HG02973 (cell line): ENCODE results near the gene CD300A.
A peak's percentile ranks its signal among the peaks of the same experiment; 100 is the strongest.

ENCODE experiments used
- ATAC-seq: cut with Tn5 transposase; IDR thresholded peaks from one replicate; pipeline ENCODE4 v1.9.1; 2021; ENCODE audit warnings: moderate library complexity; ENCODE audit not compliant: unreplicated experiment

CD300A gene

DNA sequence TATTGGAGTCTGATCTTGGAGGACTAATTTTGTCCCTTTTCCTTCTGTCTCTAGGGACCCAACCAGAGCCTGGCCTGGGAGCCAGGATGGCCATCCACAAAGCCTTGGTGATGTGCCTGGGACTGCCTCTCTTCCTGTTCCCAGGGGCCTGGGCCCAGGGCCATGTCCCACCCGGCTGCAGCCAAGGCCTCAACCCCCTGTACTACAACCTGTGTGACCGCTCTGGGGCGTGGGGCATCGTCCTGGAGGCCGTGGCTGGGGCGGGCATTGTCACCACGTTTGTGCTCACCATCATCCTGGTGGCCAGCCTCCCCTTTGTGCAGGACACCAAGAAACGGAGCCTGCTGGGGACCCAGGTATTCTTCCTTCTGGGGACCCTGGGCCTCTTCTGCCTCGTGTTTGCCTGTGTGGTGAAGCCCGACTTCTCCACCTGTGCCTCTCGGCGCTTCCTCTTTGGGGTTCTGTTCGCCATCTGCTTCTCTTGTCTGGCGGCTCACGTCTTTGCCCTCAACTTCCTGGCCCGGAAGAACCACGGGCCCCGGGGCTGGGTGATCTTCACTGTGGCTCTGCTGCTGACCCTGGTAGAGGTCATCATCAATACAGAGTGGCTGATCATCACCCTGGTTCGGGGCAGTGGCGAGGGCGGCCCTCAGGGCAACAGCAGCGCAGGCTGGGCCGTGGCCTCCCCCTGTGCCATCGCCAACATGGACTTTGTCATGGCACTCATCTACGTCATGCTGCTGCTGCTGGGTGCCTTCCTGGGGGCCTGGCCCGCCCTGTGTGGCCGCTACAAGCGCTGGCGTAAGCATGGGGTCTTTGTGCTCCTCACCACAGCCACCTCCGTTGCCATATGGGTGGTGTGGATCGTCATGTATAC is 26.5 kb upstream of the CD300A start:
- no peak for ATAC-seq

GRCh38 chr17:74441537-74441936 is 24.9 kb upstream of the CD300A start:
- ATAC-seq: no peak

DNA sequence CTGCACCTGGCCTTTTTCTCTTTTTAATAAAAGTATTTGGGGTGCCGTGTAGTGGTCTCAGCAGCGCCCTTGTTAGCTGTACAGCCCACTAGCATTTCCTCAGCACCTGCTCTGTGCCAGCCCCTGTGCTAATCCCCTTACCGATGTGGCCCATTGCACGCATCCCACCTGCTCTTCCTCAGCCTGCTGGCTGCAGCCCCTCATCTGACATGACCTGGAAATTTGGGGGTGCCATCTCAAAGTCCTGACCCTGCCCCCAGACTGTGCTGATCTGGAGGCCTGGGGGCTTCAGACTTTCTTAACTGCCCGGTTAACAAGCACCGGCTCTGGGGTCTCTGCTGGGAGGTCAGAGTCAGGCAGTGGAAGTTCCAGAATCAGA is 24.2 kb upstream of the CD300A start:
- no peak for ATAC-seq

DNA sequence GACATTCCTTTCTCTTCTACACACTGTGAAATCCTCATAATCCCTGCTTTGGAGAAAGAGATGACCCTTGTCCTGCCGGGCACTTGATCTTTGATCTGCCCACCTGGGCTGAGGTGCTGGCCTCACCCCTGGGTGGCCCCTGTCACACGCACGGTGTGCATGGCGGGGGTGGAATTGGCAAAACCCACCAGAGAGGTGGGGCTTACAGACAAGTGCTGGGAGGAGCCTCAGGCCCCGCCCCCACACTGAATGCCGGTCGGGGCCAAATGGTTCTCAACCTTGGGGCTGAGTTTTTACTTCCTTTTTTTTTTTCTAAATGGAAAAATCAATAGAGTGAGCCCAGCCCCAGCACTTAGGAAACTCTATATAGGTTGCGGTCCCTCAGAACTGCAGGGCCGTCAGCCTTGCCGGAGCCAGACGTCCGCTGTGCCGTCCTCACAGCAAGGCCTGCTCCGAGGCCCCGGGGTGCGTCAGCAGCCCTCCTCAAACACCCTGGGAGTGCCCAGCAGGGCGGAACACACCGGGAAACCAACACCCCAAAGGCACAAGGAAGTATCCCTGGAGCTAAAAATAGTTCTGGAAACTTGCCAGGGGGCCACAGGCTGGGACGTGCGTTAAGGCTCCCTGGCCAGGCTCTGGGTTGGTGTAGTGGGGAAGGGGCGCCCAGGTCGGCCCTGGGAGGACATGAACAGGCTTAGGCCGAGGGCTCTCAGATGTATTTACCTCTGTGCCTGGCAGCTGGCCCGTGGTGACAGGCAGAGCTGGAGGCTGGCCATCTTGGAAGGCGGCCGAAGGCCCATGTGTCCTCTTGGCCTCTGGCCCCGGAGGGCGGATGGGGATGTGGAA is 23.5 kb upstream of the CD300A start:
- ATAC-seq: peak; percentile 54

GRCh38 chr17:74443516-74444296 is 22.7 kb upstream of the CD300A start:
- ATAC-seq: no peak

DNA sequence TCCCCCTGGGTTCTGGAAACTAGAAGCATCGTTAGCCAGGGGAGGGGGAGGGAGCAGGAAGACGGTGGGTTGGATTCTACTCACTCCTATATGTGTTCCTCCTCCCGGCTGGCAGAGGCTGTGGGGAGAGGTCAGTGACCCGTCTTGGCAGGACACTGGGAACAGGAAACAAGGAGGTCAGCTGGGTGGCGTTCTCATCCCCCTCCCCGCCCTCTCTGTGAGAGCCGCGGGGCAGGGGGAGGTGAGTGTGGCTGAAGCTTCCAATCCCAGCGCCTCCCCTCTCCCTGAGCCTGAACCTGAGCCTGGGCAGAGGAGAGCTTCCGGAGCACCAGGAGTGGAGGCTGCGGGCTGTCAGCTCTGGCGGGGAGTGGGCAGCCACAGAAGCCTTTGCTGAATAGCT is 22.0 kb upstream of the CD300A start:
- no peak for ATAC-seq

DNA sequence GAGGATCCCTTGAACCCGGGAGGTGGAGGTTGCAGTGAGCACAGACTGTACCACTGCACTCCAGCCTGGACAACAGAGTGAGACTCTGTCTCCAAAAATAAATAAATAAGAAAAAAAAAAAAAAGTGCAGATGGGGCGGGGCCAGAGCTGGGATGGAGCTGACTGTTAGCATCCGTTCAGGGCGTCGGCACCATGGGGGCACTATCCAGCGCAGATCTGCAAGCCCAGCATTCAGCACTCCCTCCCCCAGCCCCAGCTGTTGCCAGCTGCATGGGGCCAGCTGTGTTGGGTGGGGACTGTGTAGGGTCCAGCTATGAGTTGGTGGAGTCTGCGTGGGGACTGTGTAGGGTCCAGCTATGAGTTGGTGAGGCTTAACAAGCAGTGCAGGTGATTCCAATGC is 21.3 kb upstream of the CD300A start:
- ATAC-seq: no peak

- ATAC-seq: peak; percentile 34
These were observed 19.6 kb upstream of the CD300A start for GRCh38 chr17:74446551-74447500.

- ATAC-seq: no peak
These were observed 18.7 kb upstream of the CD300A start for GRCh38 chr17:74447628-74448159.

DNA sequence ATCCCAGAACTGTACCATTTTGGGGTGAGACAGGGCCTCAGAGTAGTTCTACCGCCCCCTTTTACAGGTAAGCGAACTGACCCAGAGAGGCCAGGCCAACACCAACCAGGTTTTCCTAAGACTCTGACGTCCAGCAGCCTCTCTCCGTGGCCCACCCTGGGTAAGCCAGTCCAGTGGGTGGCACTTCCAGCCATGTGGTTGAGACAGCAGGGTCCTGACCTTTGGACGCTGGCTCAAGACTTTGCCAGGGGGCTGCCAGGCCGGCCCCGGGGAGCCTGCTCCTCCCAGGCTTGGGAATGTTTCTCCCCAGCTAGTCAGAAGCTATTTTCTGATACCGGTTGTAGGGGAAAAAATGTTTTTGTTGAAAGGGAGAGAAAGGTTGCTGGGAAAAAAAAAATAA is 17.7 kb upstream of the CD300A start:
- no peak for ATAC-seq

DNA sequence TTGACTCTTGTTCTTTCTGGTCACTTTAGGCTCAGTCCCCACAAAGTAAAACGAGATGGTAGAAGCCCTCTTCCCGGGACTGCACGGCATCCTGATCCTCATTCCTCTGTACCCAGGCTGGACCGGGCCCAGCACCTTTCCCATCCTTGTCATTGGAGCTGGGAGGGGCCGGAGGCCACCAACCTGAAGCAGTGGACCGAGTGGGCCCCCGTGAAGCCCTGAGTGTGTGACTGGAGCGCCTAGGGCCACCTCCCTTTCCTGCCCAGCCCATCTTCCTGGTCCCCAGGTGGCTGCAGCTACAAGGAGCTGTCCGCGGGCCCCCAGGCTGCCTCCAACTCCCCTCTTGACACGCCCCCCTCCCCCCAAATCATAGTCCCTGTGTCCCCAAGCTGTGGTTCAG is 17.1 kb upstream of the CD300A start:
- ATAC-seq: no peak

DNA sequence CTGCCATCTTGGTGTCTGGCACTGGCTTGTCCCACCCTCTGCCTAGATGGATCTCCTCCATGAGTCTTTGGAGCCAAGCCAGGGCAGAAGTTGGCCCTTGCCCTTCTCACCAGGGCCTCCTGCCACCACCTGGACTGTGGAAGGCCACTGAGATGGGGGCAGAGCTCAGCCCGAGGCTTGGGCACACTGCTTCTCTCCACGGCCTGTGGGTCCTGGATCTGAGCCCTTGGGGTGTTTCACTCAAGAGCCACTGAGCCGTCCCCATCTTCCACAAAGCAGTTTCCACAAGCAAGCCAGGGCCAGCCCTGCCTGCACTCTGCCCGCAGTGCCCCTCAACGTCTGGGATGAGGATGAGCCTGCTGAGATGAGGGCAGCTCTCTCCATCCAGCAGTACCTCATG is 16.7 kb upstream of the CD300A start:
- no peak for ATAC-seq

DNA sequence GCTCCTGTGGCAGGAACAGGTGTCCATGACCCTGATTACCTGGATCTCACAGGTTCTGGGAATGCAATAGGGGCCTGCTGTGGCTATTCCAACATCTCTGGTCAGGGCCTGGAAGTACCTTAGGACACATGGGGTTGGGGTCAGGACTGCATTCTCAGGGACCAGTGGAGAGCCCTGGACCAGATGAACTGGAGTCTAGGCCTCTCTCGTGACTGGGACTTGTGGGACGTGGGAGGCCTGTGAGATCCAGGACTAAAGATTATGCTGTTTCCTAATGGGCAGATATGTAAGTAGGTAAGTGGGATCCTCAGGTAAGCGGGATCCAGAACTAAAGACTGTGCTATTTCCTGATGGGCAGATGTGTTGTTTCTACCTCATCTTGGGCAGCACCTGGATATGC is 16.2 kb upstream of the CD300A start:
- ATAC-seq: no peak

DNA sequence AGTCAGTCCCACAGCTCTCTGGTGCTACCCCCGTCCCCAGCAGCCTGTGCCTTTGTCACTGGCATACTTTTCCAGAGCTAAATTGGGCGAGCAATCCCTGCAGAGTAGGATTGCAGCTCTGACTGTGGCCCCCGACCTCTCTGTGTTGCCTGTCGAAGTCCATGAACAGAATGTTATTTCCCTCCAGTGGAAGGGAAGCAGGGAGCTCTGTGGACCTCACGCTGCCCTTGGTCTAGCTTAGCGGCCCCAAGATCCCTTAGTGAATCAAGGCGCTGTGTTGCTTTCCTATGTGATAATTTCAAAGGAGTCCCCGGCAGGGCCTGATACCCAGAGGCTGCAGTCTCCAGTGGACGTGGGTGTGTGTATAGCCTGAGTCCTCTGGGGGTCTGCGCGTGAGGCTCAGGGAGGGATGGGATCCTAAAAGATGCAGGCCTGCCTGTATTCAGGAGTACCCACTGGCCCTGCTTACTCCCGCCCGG is 15.5 kb upstream of the CD300A start:
- ATAC-seq: no peak

- no peak for ATAC-seq
These were observed 14.9 kb upstream of the CD300A start for GRCh38 chr17:74451557-74451956.

GRCh38 chr17:74452033-74452840 is 14.2 kb upstream of the CD300A start:
- ATAC-seq: no peak

- ATAC-seq: no peak
These were observed 13.4 kb upstream of the CD300A start for GRCh38 chr17:74452841-74453661.

- peak; percentile 28 for ATAC-seq
These were observed 12.7 kb upstream of the CD300A start for GRCh38 chr17:74453665-74454196.
